ENCODE measurements around the gene SOX1. TPM values are rescaled to one million over a fixed set of nuclear protein-coding genes. Genes with fewer than 3 reads are reported as not detected.

Gene SOX1
- total RNA-seq, 6 donors from 2014 or later = not detected

DNA sequence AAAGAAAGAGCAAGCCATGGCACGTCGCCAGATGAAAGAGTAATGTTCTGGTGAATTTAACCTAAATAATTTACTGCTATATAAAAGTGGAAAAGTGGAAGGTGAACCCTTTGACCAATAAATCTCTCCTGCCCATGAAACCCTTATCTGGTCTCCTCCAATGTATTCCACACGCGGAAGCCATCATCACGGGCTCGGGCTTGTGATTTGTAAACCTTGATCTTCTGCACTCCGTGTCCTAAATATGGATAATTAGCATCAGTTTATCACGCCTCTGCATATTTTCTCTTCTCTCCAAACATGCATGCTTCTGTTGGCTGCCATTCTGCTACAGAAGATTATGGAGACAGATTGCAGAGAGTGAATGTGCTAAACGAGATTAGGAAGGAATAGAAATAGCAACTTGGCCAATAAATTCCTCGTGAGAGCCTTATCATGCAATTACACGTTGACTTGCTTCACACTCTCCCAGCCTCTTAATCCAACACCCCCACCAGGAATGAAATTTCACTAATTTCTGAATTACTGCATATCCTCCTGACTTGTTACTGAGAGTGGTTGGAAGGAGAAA, 34.5 kb downstream of the SOX1 start:
- H3K4me1 ChIP-seq = peaks cover 0 to 29% (median 5%) of the 10 kb centered on the region in 4 donors
- H3K4me3 ChIP-seq = no peak overlapping the region
- DNase-seq (no peak), ATAC-seq (ENCODE audit: low FRiP score in 2 of 2) (no peak)
- no peaks in the 10 kb centered on the region for H3K36me3 ChIP-seq
- no peaks in the 10 kb centered on the region for H3K9me3 ChIP-seq
- WGBS, 2 donors = 50 to 55% methylated on average over 11 of the region's 11 CpGs
- H3K27me3 ChIP-seq = peaks cover 0 to 36% (median 16%) of the 10 kb centered on the region in 4 donors
- TF ChIP-seq EP300 (IDR thresholded peaks at IDR 0.05) = no peak
- TF ChIP-seq POLR2A (IDR thresholded peaks at IDR 0.05) = no peak
- TF ChIP-seq, protein P1, sequence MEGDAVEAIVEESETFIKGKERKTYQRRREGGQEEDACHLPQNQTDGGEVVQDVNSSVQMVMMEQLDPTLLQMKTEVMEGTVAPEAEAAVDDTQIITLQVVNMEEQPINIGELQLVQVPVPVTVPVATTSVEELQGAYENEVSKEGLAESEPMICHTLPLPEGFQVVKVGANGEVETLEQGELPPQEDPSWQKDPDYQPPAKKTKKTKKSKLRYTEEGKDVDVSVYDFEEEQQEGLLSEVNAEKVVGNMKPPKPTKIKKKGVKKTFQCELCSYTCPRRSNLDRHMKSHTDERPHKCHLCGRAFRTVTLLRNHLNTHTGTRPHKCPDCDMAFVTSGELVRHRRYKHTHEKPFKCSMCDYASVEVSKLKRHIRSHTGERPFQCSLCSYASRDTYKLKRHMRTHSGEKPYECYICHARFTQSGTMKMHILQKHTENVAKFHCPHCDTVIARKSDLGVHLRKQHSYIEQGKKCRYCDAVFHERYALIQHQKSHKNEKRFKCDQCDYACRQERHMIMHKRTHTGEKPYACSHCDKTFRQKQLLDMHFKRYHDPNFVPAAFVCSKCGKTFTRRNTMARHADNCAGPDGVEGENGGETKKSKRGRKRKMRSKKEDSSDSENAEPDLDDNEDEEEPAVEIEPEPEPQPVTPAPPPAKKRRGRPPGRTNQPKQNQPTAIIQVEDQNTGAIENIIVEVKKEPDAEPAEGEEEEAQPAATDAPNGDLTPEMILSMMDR (IDR thresholded peaks at IDR 0.05) = no peak
- TF ChIP-seq POLR2AphosphoS5 (IDR thresholded peaks at IDR 0.05) = no peak
- no peak overlapping the region for H3K27ac ChIP-seq

DNA sequence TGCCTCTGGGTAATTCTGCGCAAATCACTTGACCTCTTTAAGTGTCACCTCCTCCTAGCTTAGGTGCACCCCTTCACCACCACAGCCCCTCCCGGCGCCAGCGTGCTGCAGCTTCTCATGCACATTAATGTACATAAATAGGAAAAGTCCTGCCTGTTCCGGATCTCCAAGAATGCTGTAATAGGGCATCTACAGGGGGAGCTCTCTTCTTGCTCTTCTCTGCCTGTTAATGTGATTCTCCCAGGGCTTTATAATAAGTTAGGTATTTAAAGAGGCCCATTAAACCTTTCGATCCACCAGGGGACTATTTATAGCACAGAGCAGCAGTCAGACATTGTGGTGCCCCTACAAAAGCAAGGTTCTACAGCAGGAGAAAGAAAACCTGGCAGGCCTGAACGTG, 35.3 kb downstream of the SOX1 start:
- Histone ChIP-seq H3K36me3 (no peaks in the 10 kb centered on the region), H3K4me1 (peaks cover 0 to 29% (median 5%) of the 10 kb centered on the region in 4 donors), H3K27ac (no peak overlapping the region), H3K27me3 (peaks cover 0 to 43% (median 18%) of the 10 kb centered on the region in 4 donors), H3K4me3 (no peak overlapping the region), H3K9me3 (no peaks in the 10 kb centered on the region)
- 23% methylated on average over 7 of the region's 7 CpGs for WGBS, 2 donors
- no peak for TF ChIP-seq POLR2A (IDR thresholded peaks at IDR 0.05)
- TF ChIP-seq, protein P1 (IDR thresholded peaks at IDR 0.05) = peak in 2 of 6 experiments; percentile 5
- DNase-seq (no peak), ATAC-seq (ENCODE audit: low FRiP score in 2 of 2) (no peak)

- no peaks in the 10 kb centered on the region for H3K36me3 ChIP-seq
Measured at GRCh38 chr13:112103260-112103838, 36.4 kb downstream of the SOX1 start.

GRCh38 chr13:112103961-112104880, 37.3 kb downstream of the SOX1 start:
- Histone ChIP-seq H3K27me3 (peaks cover 0 to 49% (median 18%) of the 10 kb centered on the region in 4 donors), H3K36me3 (no peaks in the 10 kb centered on the region), H3K4me3 (no peak overlapping the region), H3K4me1 (peaks cover 0 to 29% (median 5%) of the 10 kb centered on the region in 4 donors), H3K27ac (no peak overlapping the region), H3K9me3 (no peaks in the 10 kb centered on the region)
- no peak for ATAC-seq (ENCODE audit: low FRiP score in 2 of 2)
- peak in 1 of 2 donors; percentile 81 for DNase-seq
- TF ChIP-seq POLR2AphosphoS5 (IDR thresholded peaks at IDR 0.05) (no peak), POLR2A (IDR thresholded peaks at IDR 0.05) (no peak), EP300 (IDR thresholded peaks at IDR 0.05) (no peak)
- TF ChIP-seq, protein P1 (IDR thresholded peaks at IDR 0.05) = no peak
- WGBS, 2 donors = 5 to 6% methylated on average over 17 to 42 of the region's 76 CpGs

More at GRCh38 chr13:112103260-112103838, 36.4 kb downstream of the SOX1 start:
- TF ChIP-seq, protein P1 (IDR thresholded peaks at IDR 0.05) = no peak
- TF ChIP-seq POLR2A (IDR thresholded peaks at IDR 0.05) = no peak
- TF ChIP-seq POLR2AphosphoS5 (IDR thresholded peaks at IDR 0.05) = no peak
- no peak for TF ChIP-seq EP300 (IDR thresholded peaks at IDR 0.05)
- no peak overlapping the region for H3K4me3 ChIP-seq
- DNase-seq (peak in 1 of 2 donors; percentile 72), ATAC-seq (ENCODE audit: low FRiP score in 2 of 2) (no peak)
- H3K27me3 ChIP-seq = peaks cover 0 to 49% (median 18%) of the 10 kb centered on the region in 4 donors
- no peaks in the 10 kb centered on the region for H3K9me3 ChIP-seq
- peaks cover 0 to 29% (median 5%) of the 10 kb centered on the region in 4 donors for H3K4me1 ChIP-seq
- 27 to 30% methylated on average over 16 to 19 of the region's 19 CpGs for WGBS, 2 donors
- H3K27ac ChIP-seq = no peak overlapping the region
